Left ventricle myocardium inferior (tissue), 1 donor: ENCODE data around the gene ECI1. TPM values are rescaled to one million over a fixed set of nuclear protein-coding genes. Genes with fewer than 3 reads are reported as not detected.

Experiments used
- DNase-seq: peaks from one replicate; pipeline ENCODE4 v3.0.0-alpha.2; 2020
- H3K27ac ChIP-seq: fragments of 200-600 bp; replicated peaks from 2 replicates; pipeline ENCODE4 v1.8.0; 2021
- H3K27me3 ChIP-seq: fragments of 200-600 bp; 2 replicates; pipeline ENCODE4 v1.8.0; 2021; ENCODE audit warnings: low read depth
- H3K36me3 ChIP-seq: fragments of 200-600 bp; 2 replicates; pipeline ENCODE4 v1.8.0; 2021
- H3K4me1 ChIP-seq: fragments of 200-600 bp; 2 replicates; pipeline ENCODE4 v1.8.0; 2021
- H3K4me3 ChIP-seq: fragments of 200-600 bp; 2 replicates; pipeline ENCODE4 v1.8.0; 2021; ENCODE audit warnings: mild to moderate bottlenecking, moderate library complexity
- H3K9me3 ChIP-seq: fragments of 200-600 bp; replicated peaks from 2 replicates; pipeline ENCODE4 v1.8.0; 2021
- intact Hi-C: fragments of 100-400 bp; cut with micrococcal nuclease; formaldehyde crosslinking; loops from one replicate; pipeline ENCODE4 v1.11.0; 2022
- total RNA-seq: library from RNA; stranded (reverse); fragmentation: NEBNext Ultra II Directional; extraction: Animal tissue kit (Norgen Biotek cat#: 25700); gene quantifications from one replicate; pipeline ENCODE4 v1.2.1, GENCODE V29; 2021
- TF ChIP-seq, protein P1 (sequence below): fragments of 200-600 bp; IDR thresholded peaks from 2 replicates; pipeline ENCODE4 v1.8.0; 2021; ENCODE audit warnings: antibody characterized with exemption, mild to moderate bottlenecking, borderline replicate concordance
- donor health status: DM: no; HTN: yes; CAD: no; lungs with severe emphysema.

Gene ECI1
- total RNA-seq, 1 donor from 2014 or later: 165 TPM

GRCh38 chr16:2287916-2288547, 36.6 kb upstream of the ECI1 start:
- intact Hi-C loops: no loop called here
- no peaks in the 10 kb centered on the region for H3K27me3 ChIP-seq
- no peak for DNase-seq
- TF ChIP-seq, protein P1, sequence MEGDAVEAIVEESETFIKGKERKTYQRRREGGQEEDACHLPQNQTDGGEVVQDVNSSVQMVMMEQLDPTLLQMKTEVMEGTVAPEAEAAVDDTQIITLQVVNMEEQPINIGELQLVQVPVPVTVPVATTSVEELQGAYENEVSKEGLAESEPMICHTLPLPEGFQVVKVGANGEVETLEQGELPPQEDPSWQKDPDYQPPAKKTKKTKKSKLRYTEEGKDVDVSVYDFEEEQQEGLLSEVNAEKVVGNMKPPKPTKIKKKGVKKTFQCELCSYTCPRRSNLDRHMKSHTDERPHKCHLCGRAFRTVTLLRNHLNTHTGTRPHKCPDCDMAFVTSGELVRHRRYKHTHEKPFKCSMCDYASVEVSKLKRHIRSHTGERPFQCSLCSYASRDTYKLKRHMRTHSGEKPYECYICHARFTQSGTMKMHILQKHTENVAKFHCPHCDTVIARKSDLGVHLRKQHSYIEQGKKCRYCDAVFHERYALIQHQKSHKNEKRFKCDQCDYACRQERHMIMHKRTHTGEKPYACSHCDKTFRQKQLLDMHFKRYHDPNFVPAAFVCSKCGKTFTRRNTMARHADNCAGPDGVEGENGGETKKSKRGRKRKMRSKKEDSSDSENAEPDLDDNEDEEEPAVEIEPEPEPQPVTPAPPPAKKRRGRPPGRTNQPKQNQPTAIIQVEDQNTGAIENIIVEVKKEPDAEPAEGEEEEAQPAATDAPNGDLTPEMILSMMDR: no peak
- H3K9me3 ChIP-seq: no peaks in the 10 kb centered on the region
- peaks cover 67% of the 10 kb centered on the region for H3K36me3 ChIP-seq
- no peaks in the 10 kb centered on the region for H3K4me1 ChIP-seq
- H3K4me3 ChIP-seq: no peak overlapping the region
- no peak overlapping the region for H3K27ac ChIP-seq

GRCh38 chr16:2286550-2286949, 35.2 kb upstream of the ECI1 start:
- no peak overlapping the region for H3K27ac ChIP-seq
- H3K36me3 ChIP-seq: peaks cover 64% of the 10 kb centered on the region
- TF ChIP-seq, protein P1: no peak
- no peaks in the 10 kb centered on the region for H3K4me1 ChIP-seq
- intact Hi-C loops: no loop called here
- H3K4me3 ChIP-seq: no peak overlapping the region
- no peaks in the 10 kb centered on the region for H3K9me3 ChIP-seq
- no peak for DNase-seq
- H3K27me3 ChIP-seq: no peaks in the 10 kb centered on the region

GRCh38 chr16:2285731-2286191, 34.4 kb upstream of the ECI1 start:
- Histone ChIP-seq H3K9me3 (no peaks in the 10 kb centered on the region), H3K4me3 (no peak overlapping the region), H3K27me3 (no peaks in the 10 kb centered on the region), H3K4me1 (no peaks in the 10 kb centered on the region), H3K27ac (no peak overlapping the region), H3K36me3 (peaks cover 60% of the 10 kb centered on the region)
- intact Hi-C loops: no loop called here
- DNase-seq: no peak
- TF ChIP-seq, protein P1: no peak

DNA sequence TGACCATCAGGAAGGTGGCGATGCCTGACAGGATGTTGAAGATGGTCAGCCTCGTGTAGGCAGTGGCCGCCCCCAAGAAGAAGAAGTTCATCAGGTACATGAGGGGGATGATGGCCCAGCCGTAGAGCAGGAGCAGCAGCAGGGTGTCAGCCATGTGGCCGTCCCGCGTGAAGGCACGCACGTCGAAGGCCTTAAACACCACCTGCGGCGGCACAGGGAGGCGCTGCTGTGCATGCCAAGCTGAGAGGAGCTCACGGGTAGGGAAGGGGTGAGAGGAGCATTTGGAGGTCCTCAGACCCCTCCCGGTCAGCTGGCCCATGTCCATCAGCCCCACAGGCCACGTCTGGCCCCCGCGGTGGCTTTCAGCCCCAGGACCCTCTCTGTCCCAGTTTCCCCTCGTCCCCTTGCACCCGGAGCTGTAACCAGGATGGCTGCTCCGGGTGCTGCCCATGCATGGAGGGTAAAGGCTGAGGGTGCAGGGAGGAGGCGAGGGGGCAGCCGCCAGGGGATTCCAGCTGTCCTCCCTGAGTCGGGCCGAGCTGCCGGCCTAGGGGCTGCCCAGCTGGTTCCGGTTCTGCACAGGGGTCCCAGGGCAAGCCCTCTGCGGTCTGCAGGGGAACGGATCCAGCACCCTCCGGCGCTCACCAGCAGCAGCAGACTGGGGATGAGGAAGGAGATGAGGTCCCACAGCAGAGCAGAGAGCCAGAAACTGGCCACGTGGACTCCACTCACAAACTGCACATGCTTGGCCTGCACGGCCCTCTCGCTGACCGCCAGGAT, 33.6 kb upstream of the ECI1 start:
- no peaks in the 10 kb centered on the region for H3K27me3 ChIP-seq
- H3K27ac ChIP-seq: no peak overlapping the region
- DNase-seq: no peak
- no peaks in the 10 kb centered on the region for H3K9me3 ChIP-seq
- peaks cover 59% of the 10 kb centered on the region for H3K36me3 ChIP-seq
- H3K4me1 ChIP-seq: no peaks in the 10 kb centered on the region
- intact Hi-C loops: no loop called here
- no peak overlapping the region for H3K4me3 ChIP-seq
- TF ChIP-seq, protein P1: no peak

- no peaks in the 10 kb centered on the region for H3K9me3 ChIP-seq
- DNase-seq: no peak
- no peaks in the 10 kb centered on the region for H3K27me3 ChIP-seq
- H3K4me3 ChIP-seq: no peak overlapping the region
- TF ChIP-seq, protein P1: no peak
- intact Hi-C loops: no loop called here
- H3K4me1 ChIP-seq: no peaks in the 10 kb centered on the region
- H3K36me3 ChIP-seq: peaks cover 60% of the 10 kb centered on the region
- no peak overlapping the region for H3K27ac ChIP-seq
Measured at GRCh38 chr16:2284001-2284770, 32.8 kb upstream of the ECI1 start.
